Panc1 (cell line): ENCODE measurements around the gene KLK7. TPM values are rescaled to one million over a fixed set of nuclear protein-coding genes. Genes with fewer than 3 reads are reported as not detected.

Experiments
- ATAC-seq: fragments of 200-7000 bp; cut with Tn5 transposase; 2 replicates; pipeline ENCODE4 v1.9.1; 2020; ENCODE audit warnings: mild to moderate bottlenecking, moderate library complexity
- BruUV-seq: library from RNA; stranded (reverse); fragments of 400-500 nt; replicated peaks from 2 replicates; lab custom pipeline; 2021; lab: Mats Ljungman, UMichigan
- CTCF ChIA-PET: fragments of 300-600 bp; sonication (Branson Sonifier 250); formaldehyde crosslinking; loops from one replicate; lab custom pipeline; 2022; ENCODE audit warnings: antibody characterized with exemption; lab: Charles Lee
- POLR2A ChIA-PET: fragments of 300-600 bp; sonication (Branson Sonifier 250); formaldehyde crosslinking; loops from one replicate; lab custom pipeline; 2022; ENCODE audit warnings: antibody characterized with exemption; lab: Charles Lee
- DNase-seq: peaks from one replicate; pipeline ENCODE4 v3.0.0-alpha.2; 2010; ENCODE audit warnings: low read depth, low spot score
- H3K27ac ChIP-seq: 2 replicates; pipeline ENCODE4 v1.5.1; 2011; ENCODE audit warnings: mild to moderate bottlenecking, low read length, inconsistent platforms
- H3K27me3 ChIP-seq: fragments of 200-500 bp; sonication (Bioruptor generic); 2 replicates; pipeline ENCODE4 v1.6.0; 2014; ENCODE audit warnings: low read length, inconsistent platforms; ENCODE audit not compliant: control insufficient read depth, insufficient read depth
- H3K36me3 ChIP-seq: fragments of 200-500 bp; sonication (Bioruptor generic); 2 replicates; pipeline ENCODE4 v1.5.1; 2014; ENCODE audit warnings: inconsistent platforms, mild to moderate bottlenecking, low read length, moderate library complexity; ENCODE audit not compliant: control insufficient read depth, insufficient read depth
- H3K4me1 ChIP-seq: 2 replicates; pipeline ENCODE4 v1.5.1; 2011; ENCODE audit warnings: inconsistent platforms, mild to moderate bottlenecking, low read length, moderate library complexity; ENCODE audit not compliant: control insufficient read depth, insufficient read depth
- H3K4me3 ChIP-seq, 2 experiments: 2 replicates each; pipeline ENCODE4 v1.5.1; 2011 to 2012; ENCODE audit warnings: low read depth in 2 of 2, low read length in 2 of 2, mild to moderate bottlenecking in 2 of 2, inconsistent platforms in 1 of 2, moderate library complexity in 1 of 2
- H3K9me3 ChIP-seq: fragments of 200-500 bp; sonication (Bioruptor generic); 2 replicates; pipeline ENCODE4 v1.5.1; 2014; ENCODE audit warnings: low read depth, mild to moderate bottlenecking, inconsistent platforms, low read length, moderate library complexity; ENCODE audit not compliant: control insufficient read depth, insufficient read depth
- POLR2AphosphoS5 ChIP-seq: IDR thresholded peaks from 2 replicates; pipeline ENCODE4 v1.6.1; 2012; ENCODE audit warnings: mild to moderate bottlenecking, low read depth, low read length, moderate library complexity
- SIN3A ChIP-seq: IDR thresholded peaks from 2 replicates; pipeline ENCODE4 v1.6.1; 2012; ENCODE audit warnings: low read depth, mild to moderate bottlenecking, low read length, moderate library complexity, borderline replicate concordance; ENCODE audit not compliant: insufficient read depth
- TCF7L2 ChIP-seq: IDR thresholded peaks from 2 replicates; pipeline ENCODE4 v1.6.1; 2011; ENCODE audit warnings: mild to moderate bottlenecking, low read depth, low read length, inconsistent platforms
- in situ Hi-C: cut with HindIII; loops from 2 replicates; pipeline ENCODE4 v1.10.0; 2016; ENCODE audit warnings: low sequenced_read_pairs, low pct_unique_long_range_greater_than_20kb
- intact Hi-C: fragments of 100-400 bp; cut with micrococcal nuclease; formaldehyde crosslinking; loops from one replicate; pipeline ENCODE4 v1.10.0; 2022; ENCODE audit not compliant: unreplicated experiment
- total RNA-seq: library from RNA; stranded (reverse); gene quantifications from one replicate; pipeline ENCODE4 v1.2.1, GENCODE V29; 2021; ENCODE audit not compliant: unreplicated experiment
- TF ChIP-seq, protein P1 (sequence below): fragments of 450-650 bp; IDR thresholded peaks from 2 replicates; pipeline ENCODE4 v1.5.1; 2017; ENCODE audit warnings: mild to moderate bottlenecking
- TF ChIP-seq, protein P2 (sequence below), 2 experiments: IDR thresholded peaks; 2 replicates each; pipeline ENCODE4 v1.6.1; 2011 to 2012; ENCODE audit warnings: low read depth in 2 of 2, control low read depth in 1 of 2, low read length in 1 of 2, mild to moderate bottlenecking in 1 of 2, moderate library complexity in 1 of 2; ENCODE audit not compliant: insufficient read depth in 1 of 2

The KLK7 gene
- total RNA-seq, 1 experiment from 2014 or later, result not detected

DNA sequence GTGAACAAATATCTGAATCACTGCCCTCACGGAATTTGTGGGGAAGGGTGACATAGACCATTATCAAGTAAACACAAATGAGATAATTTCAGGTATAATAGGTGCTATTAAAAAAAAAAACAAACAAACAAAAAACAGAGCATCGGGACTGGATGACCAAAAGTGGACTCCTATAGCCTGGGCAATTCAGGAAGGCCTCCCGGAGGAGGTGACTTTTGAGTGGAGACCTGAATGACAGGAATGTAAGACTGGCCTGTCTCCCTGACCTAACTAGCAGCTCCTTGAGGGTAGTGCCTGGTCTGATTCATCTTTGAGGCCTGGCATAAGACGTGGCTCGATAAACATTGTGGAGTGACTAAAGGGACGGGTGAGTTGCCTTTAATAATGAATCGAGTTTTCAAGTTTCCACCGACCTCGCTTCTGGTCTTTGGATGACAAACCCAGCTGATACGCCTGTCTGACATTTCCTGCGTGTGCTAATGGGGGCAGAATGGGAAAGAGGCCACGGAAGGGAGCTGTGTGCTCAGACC is 29.0 kb upstream of the KLK7 start:
- Histone ChIP-seq H3K9me3 (no peaks in the 10 kb centered on the region), H3K27me3 (no peaks in the 10 kb centered on the region), H3K36me3 (no peaks in the 10 kb centered on the region; the same call in 1 of the 2 replicates), H3K4me1 (no peaks in the 10 kb centered on the region), H3K27ac (no peak overlapping the region), H3K4me3 (no peak overlapping the region)
- ChIA-PET CTCF (no interaction called here), POLR2A (no interaction called here)
- ATAC-seq (no peak), DNase-seq (no peak)
- intact Hi-C loops (no loop called here), in situ Hi-C loops (no loop called here)
- BruUV-seq, result no TSS peak
- no peak for TF ChIP-seq SIN3A
- TF ChIP-seq, protein P1, sequence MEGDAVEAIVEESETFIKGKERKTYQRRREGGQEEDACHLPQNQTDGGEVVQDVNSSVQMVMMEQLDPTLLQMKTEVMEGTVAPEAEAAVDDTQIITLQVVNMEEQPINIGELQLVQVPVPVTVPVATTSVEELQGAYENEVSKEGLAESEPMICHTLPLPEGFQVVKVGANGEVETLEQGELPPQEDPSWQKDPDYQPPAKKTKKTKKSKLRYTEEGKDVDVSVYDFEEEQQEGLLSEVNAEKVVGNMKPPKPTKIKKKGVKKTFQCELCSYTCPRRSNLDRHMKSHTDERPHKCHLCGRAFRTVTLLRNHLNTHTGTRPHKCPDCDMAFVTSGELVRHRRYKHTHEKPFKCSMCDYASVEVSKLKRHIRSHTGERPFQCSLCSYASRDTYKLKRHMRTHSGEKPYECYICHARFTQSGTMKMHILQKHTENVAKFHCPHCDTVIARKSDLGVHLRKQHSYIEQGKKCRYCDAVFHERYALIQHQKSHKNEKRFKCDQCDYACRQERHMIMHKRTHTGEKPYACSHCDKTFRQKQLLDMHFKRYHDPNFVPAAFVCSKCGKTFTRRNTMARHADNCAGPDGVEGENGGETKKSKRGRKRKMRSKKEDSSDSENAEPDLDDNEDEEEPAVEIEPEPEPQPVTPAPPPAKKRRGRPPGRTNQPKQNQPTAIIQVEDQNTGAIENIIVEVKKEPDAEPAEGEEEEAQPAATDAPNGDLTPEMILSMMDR, result no peak
- TF ChIP-seq, protein P2, sequence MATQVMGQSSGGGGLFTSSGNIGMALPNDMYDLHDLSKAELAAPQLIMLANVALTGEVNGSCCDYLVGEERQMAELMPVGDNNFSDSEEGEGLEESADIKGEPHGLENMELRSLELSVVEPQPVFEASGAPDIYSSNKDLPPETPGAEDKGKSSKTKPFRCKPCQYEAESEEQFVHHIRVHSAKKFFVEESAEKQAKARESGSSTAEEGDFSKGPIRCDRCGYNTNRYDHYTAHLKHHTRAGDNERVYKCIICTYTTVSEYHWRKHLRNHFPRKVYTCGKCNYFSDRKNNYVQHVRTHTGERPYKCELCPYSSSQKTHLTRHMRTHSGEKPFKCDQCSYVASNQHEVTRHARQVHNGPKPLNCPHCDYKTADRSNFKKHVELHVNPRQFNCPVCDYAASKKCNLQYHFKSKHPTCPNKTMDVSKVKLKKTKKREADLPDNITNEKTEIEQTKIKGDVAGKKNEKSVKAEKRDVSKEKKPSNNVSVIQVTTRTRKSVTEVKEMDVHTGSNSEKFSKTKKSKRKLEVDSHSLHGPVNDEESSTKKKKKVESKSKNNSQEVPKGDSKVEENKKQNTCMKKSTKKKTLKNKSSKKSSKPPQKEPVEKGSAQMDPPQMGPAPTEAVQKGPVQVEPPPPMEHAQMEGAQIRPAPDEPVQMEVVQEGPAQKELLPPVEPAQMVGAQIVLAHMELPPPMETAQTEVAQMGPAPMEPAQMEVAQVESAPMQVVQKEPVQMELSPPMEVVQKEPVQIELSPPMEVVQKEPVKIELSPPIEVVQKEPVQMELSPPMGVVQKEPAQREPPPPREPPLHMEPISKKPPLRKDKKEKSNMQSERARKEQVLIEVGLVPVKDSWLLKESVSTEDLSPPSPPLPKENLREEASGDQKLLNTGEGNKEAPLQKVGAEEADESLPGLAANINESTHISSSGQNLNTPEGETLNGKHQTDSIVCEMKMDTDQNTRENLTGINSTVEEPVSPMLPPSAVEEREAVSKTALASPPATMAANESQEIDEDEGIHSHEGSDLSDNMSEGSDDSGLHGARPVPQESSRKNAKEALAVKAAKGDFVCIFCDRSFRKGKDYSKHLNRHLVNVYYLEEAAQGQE (IDR thresholded peaks at IDR 0.05; ENCODE audit: insufficient read depth in 1 of 2, low read depth in 2 of 2, low read length in 1 of 2), result no peak
- no peak for TF ChIP-seq POLR2AphosphoS5
- no peak for TF ChIP-seq TCF7L2

DNA sequence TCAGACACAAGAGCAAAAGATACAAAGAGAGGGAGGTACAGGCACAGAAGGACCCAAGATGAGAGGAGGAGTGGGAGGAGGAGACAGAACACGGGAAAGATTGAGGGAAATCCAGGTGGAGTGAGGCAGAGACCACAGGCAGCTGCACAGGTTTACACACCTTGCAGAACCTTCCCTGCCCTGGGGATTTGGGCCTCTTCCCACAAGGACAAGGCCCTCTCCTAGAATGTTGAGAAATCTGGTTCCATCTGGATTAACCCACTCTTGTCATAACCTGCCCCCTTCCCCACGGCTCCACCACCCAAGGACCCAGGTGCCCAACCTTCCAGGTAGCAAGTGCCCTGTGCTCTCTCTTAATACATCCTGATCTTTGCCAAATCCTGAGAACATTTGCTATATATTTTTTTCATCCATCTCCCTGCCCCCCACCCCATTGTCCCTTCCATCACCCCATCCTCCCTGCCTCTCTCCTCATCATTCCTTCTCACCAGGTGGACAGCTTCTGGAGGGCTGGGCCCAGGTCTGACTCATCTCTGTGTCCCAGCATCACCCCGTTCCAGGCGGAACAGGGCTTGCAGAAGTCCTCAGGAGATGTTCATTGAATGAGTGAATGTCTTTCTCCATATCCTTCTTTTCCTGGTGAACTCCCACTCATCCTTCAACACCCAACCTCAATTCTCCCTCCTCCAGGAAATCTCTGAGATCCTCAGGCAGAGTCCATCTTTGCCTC is 26.5 kb upstream of the KLK7 start:
- DNase-seq (no peak), ATAC-seq (no peak)
- BruUV-seq, result no TSS peak
- H3K27me3 ChIP-seq, result no peaks in the 10 kb centered on the region; the same call in 1 of the 2 replicates
- no peak overlapping the region for H3K27ac ChIP-seq
- TF ChIP-seq, protein P1, result no peak
- no peak for TF ChIP-seq TCF7L2
- TF ChIP-seq, protein P2 (IDR thresholded peaks at IDR 0.05; ENCODE audit: insufficient read depth in 1 of 2, low read depth in 2 of 2, low read length in 1 of 2), result no peak
- no peak for TF ChIP-seq POLR2AphosphoS5
- no peak for TF ChIP-seq SIN3A
- intact Hi-C loops, result no loop called here
- no peaks in the 10 kb centered on the region for H3K9me3 ChIP-seq
- no peak overlapping the region for H3K4me3 ChIP-seq
- in situ Hi-C loops, result no loop called here
- no peaks in the 10 kb centered on the region for H3K4me1 ChIP-seq
- ChIA-PET CTCF (interaction anchor here (0.5 kb wide), 1 partner anchor 11 kb away, joined by 6 read pairs; no protein-coding TSS in a partner anchor), POLR2A (no interaction called here)
- no peaks in the 10 kb centered on the region for H3K36me3 ChIP-seq
